HUES6 (cell line): ENCODE results near the gene NR1H2.

Source experiments
- H3K27ac ChIP-seq: 2 replicates; pipeline ENCODE4 v1.7.0; 2013; ENCODE audit warnings: low read depth, mild to moderate bottlenecking, low read length, inconsistent platforms
- H3K27me3 ChIP-seq: 2 replicates; pipeline ENCODE4 v1.6.1; 2013; ENCODE audit warnings: low read length; ENCODE audit not compliant: control insufficient read depth, insufficient read depth
- H3K36me3 ChIP-seq: 2 replicates; pipeline ENCODE4 v1.6.1; 2013; ENCODE audit warnings: low read length; ENCODE audit not compliant: control insufficient read depth, insufficient read depth
- H3K4me1 ChIP-seq: 2 replicates; pipeline ENCODE4 v1.6.1; 2013; ENCODE audit warnings: low read length; ENCODE audit not compliant: control insufficient read depth, insufficient read depth
- H3K4me3 ChIP-seq: 2 replicates; pipeline ENCODE4 v1.5.1; 2013; ENCODE audit warnings: low read depth, low read length
- H3K9ac ChIP-seq: one replicate; pipeline ENCODE4 v1.6.1; 2013; ENCODE audit warnings: mild to moderate bottlenecking, low read length
- H3K9me3 ChIP-seq: 2 replicates; pipeline ENCODE4 v1.6.1; 2013; ENCODE audit warnings: low read depth, low read length; ENCODE audit not compliant: control insufficient read depth, insufficient read depth

The NR1H2 gene

GRCh38 chr19:50430888-50431342 lies 54.7 kb downstream of the NR1H2 start:
- no peak overlapping the region for H3K27ac ChIP-seq
- peaks cover 31% of the 10 kb centered on the region for H3K4me1 ChIP-seq
- peak overlapping the region; percentile 62 for H3K4me3 ChIP-seq
- H3K36me3 ChIP-seq, result no peaks in the 10 kb centered on the region
- H3K9ac ChIP-seq, result peak overlapping the region; percentile 15
- H3K9me3 ChIP-seq, result no peaks in the 10 kb centered on the region
- peaks cover 31% of the 10 kb centered on the region for H3K27me3 ChIP-seq

- Histone ChIP-seq H3K9me3 (no peaks in the 10 kb centered on the region), H3K4me1 (peaks cover 31% of the 10 kb centered on the region), H3K36me3 (no peaks in the 10 kb centered on the region), H3K9ac (peak overlapping the region; percentile 59), H3K27me3 (peaks cover 31% of the 10 kb centered on the region), H3K4me3 (peak overlapping the region; percentile 62), H3K27ac (peak overlapping the region; percentile 31; the same call in 1 of the 2 replicates)
Observed at GRCh38 chr19:50431343-50432220, 55.3 kb downstream of the NR1H2 start.

- H3K9me3 ChIP-seq, result no peaks in the 10 kb centered on the region
- peak within 1 kb of the TSS; percentile 59 for H3K9ac ChIP-seq
- H3K27ac ChIP-seq, result peak within 1 kb of the TSS; percentile 31; the same call in 1 of the 2 replicates
- no peaks in the 10 kb centered on the region for H3K36me3 ChIP-seq
- peak within 1 kb of the TSS; percentile 62 for H3K4me3 ChIP-seq
- peaks cover 33% of the 10 kb centered on the region for H3K27me3 ChIP-seq
- H3K4me1 ChIP-seq, result peaks cover 31% of the 10 kb centered on the region
Observed at GRCh38 chr19:50432221-50433028, 56.2 kb downstream of the NR1H2 start, which contains the start of gene MYBPC2. Gene MYBPC2, plus strand, starts transcription at chr19:50432892. Its CDS starts 62 bp downstream, at chr19:50432954.
